HepG2 (cell line): ENCODE measurements around the gene ACOXL. TPM values are rescaled to one million over a fixed set of nuclear protein-coding genes. Genes with fewer than 3 reads are reported as not detected.

Source experiments
- ATAC-seq: fragments of 200-7000 bp; cut with Tn5 transposase; 3 replicates; pipeline ENCODE4 v1.9.1; 2020; ENCODE audit warnings: mild to moderate bottlenecking, moderate library complexity
- BruUV-seq: library from RNA; stranded (reverse); fragments of 400-500 nt; replicated peaks from 2 replicates; lab custom pipeline; 2021; lab: Mats Ljungman, UMichigan
- CTCF ChIA-PET: fragments of 300-600 bp; formaldehyde crosslinking; extraction: SDS; loops from one replicate; lab custom pipeline; 2021; ENCODE audit warnings: low total read pairs, inconsistent platforms, low intra/inter-chr PET ratio; lab: Yijun Ruan, JAX
- POLR2A ChIA-PET: fragments of 350-600 bp; sonication (Branson Sonifier 250); formaldehyde crosslinking; loops from one replicate; lab custom pipeline; 2020; ENCODE audit warnings: antibody characterized with exemption, inconsistent platforms; lab: Yijun Ruan, JAX
- DNase-seq: peaks from one replicate; pipeline ENCODE4 v3.0.0-alpha.2; 2015; ENCODE audit warnings: low spot score
- FAIRE-seq: peaks from 3 replicates; lab custom pipeline; 2011; peaks lifted over from hg19 to GRCh38; lab: Jason Lieb, UNC
- H2AFZ ChIP-seq: one replicate; pipeline ENCODE4 v1.6.1; 2011; ENCODE audit warnings: low read length, inconsistent platforms
- H3K27ac ChIP-seq: fragments of 300-600 bp; 3 replicates; pipeline ENCODE4 v1.8.0; 2011; ENCODE audit warnings: mixed run types, mild to moderate bottlenecking, mixed read lengths, low read length, inconsistent platforms; ENCODE audit not compliant: insufficient read depth; ENCODE audit errors: extremely low read length
- H3K27me3 ChIP-seq, 2 experiments: fragments of 200-600 bp in 1 of 2; 2 replicates in 1 of 2; 3 replicates in 1 of 2; pipeline versions ENCODE4 v1.6.0 to v1.8.0; 2011; ENCODE audit warnings: low read length in 2 of 2, mild to moderate bottlenecking in 2 of 2, moderate library complexity in 2 of 2, inconsistent platforms in 1 of 2; ENCODE audit not compliant: insufficient read depth in 2 of 2, control insufficient read depth in 1 of 2
- H3K36me3 ChIP-seq, 2 experiments: fragments of 200-600 bp in 1 of 2; replicated peaks in 1 of 2; 2 replicates in 1 of 2; 3 replicates in 1 of 2; pipeline versions ENCODE4 v1.5.1 to v1.8.0; 2011; ENCODE audit warnings: low read length in 2 of 2, inconsistent platforms in 1 of 2; ENCODE audit not compliant: insufficient read depth in 2 of 2, control insufficient read depth in 1 of 2
- H3K4me1 ChIP-seq: 2 replicates; pipeline ENCODE4 v1.5.1; 2012; ENCODE audit warnings: low read length, inconsistent platforms; ENCODE audit not compliant: insufficient read depth
- H3K4me2 ChIP-seq: 2 replicates; pipeline ENCODE4 v1.6.0; 2011; ENCODE audit warnings: low read depth, low read length, inconsistent platforms
- H3K4me3 ChIP-seq, 3 experiments: fragments of 200-600 bp in 1 of 3; sonication (generic), shearing (Covaris generic) in 1 of 3; replicated peaks in 1 of 3; 2 replicates each; pipeline ENCODE4 v1.5.1; 2011 to 2016; ENCODE audit warnings: low read length in 3 of 3, inconsistent platforms in 2 of 3, low read depth in 2 of 3, mild to moderate bottlenecking in 2 of 3, control low read depth in 1 of 3, mixed read lengths in 1 of 3; ENCODE audit not compliant: insufficient read depth in 1 of 3
- H3K79me2 ChIP-seq: one replicate; pipeline ENCODE4 v1.6.1; 2011; ENCODE audit warnings: low read length, inconsistent platforms; ENCODE audit not compliant: insufficient read depth
- H3K9ac ChIP-seq: 2 replicates; pipeline ENCODE4 v1.6.0; 2011; ENCODE audit warnings: mild to moderate bottlenecking, low read depth, low read length, inconsistent platforms; ENCODE audit not compliant: insufficient read depth
- H3K9me3 ChIP-seq: 2 replicates; pipeline ENCODE4 v1.5.1; 2012; ENCODE audit warnings: mild to moderate bottlenecking, low read length
- H4K20me1 ChIP-seq: 2 replicates; pipeline ENCODE4 v1.6.0; 2011; ENCODE audit warnings: inconsistent platforms, mild to moderate bottlenecking, low read length, moderate library complexity; ENCODE audit not compliant: insufficient read depth
- CHD2 ChIP-seq: IDR thresholded peaks from 2 replicates; pipeline ENCODE4 v1.6.1; 2011; ENCODE audit warnings: low read depth, low read length, improper control_type of control experiment
- ERF ChIP-seq: IDR thresholded peaks from 2 replicates; pipeline ENCODE4 v1.6.1; 2018; ENCODE audit warnings: missing biosample characterization, missing genetic modification reagents
- FLYWCH1 ChIP-seq: sonication (generic); formaldehyde crosslinking; IDR thresholded peaks from 2 replicates; pipeline ENCODE4 v1.8.1; 2023; ENCODE audit warnings: mild to moderate bottlenecking, missing genetic modification reagents
- HIVEP1 ChIP-seq: sonication (generic); formaldehyde crosslinking; IDR thresholded peaks from 2 replicates; pipeline ENCODE4 v1.4.0; 2020; ENCODE audit warnings: mild to moderate bottlenecking, missing genetic modification reagents
- HMG20B ChIP-seq: conservative IDR thresholded peaks from 2 replicates; pipeline ENCODE4 v1.6.1; 2016; ENCODE audit warnings: missing genetic modification reagents, missing compliant biosample characterization
- JUN ChIP-seq: sonication (generic); formaldehyde crosslinking; IDR thresholded peaks from 2 replicates; pipeline ENCODE4 v1.4.0; 2020; ENCODE audit warnings: mild to moderate bottlenecking, missing genetic modification reagents
- RXRA ChIP-seq: sonication (generic); formaldehyde crosslinking; IDR thresholded peaks from 2 replicates; pipeline ENCODE4 v1.5.1; 2020; ENCODE audit warnings: missing genetic modification reagents
- SMAD1 ChIP-seq: sonication (generic); formaldehyde crosslinking; IDR thresholded peaks from 2 replicates; pipeline ENCODE4 v1.4.0; 2020; ENCODE audit warnings: missing genetic modification reagents, low read depth, mild to moderate bottlenecking, borderline replicate concordance
- SNAPC5 ChIP-seq: sonication (generic); formaldehyde crosslinking; IDR thresholded peaks from 2 replicates; pipeline ENCODE4 v1.8.1; 2023; ENCODE audit warnings: mild to moderate bottlenecking, missing genetic modification reagents, borderline replicate concordance
- SSRP1 ChIP-seq: IDR thresholded peaks from 2 replicates; pipeline ENCODE4 v1.6.1; 2016; ENCODE audit warnings: control low read depth
- TEAD2 ChIP-seq: sonication (generic); formaldehyde crosslinking; IDR thresholded peaks from 2 replicates; pipeline ENCODE4 v1.9.0; 2021; ENCODE audit warnings: missing genetic modification reagents
- TEAD3 ChIP-seq: optimal IDR thresholded peaks from 2 replicates; pipeline ENCODE3; 2016; ENCODE audit warnings: borderline replicate concordance
- TOE1 ChIP-seq: sonication (generic); formaldehyde crosslinking; IDR thresholded peaks from 2 replicates; pipeline ENCODE4 v1.4.0; 2020; ENCODE audit warnings: mild to moderate bottlenecking, missing genetic modification reagents
- TRAFD1 ChIP-seq: sonication (generic); formaldehyde crosslinking; IDR thresholded peaks from 2 replicates; pipeline ENCODE4 v1.5.1; 2020; ENCODE audit warnings: missing genetic modification reagents, mild to moderate bottlenecking, borderline replicate concordance
- ZBTB1 ChIP-seq: sonication (generic); formaldehyde crosslinking; IDR thresholded peaks from 2 replicates; pipeline ENCODE4 v1.4.0; 2020; ENCODE audit warnings: missing genetic modification reagents, borderline replicate concordance
- ZBTB25 ChIP-seq: IDR thresholded peaks from 2 replicates; pipeline ENCODE4 v1.6.1; 2018; ENCODE audit warnings: missing genetic modification reagents
- ZNF136 ChIP-seq: sonication (generic); formaldehyde crosslinking; IDR thresholded peaks from 2 replicates; pipeline ENCODE4 v1.8.1; 2022; ENCODE audit warnings: low read depth, mild to moderate bottlenecking, moderate library complexity, missing genetic modification reagents
- ZNF335 ChIP-seq: sonication (generic); formaldehyde crosslinking; IDR thresholded peaks from 2 replicates; pipeline ENCODE4 v1.4.0; 2020; ENCODE audit warnings: missing genetic modification reagents
- ZNF703 ChIP-seq: sonication (generic); formaldehyde crosslinking; IDR thresholded peaks from 2 replicates; pipeline ENCODE4 v1.5.1; 2020; ENCODE audit warnings: missing genetic modification reagents, mild to moderate bottlenecking, moderate library complexity, borderline replicate concordance
- WGBS: methylation state at CpG from one replicate; pipeline ENCODE4 v1.1.6; 2017; ENCODE audit warnings: low lambda C conversion rate; 5-methylcytosine and 5-hydroxymethylcytosine counted together
- in situ Hi-C: cut with HindIII; loops from 2 replicates; pipeline ENCODE4 v1.10.0; 2017; ENCODE audit warnings: low pct_unique_long_range_greater_than_20kb; ENCODE audit not compliant: extremely low pct_ligation_motif_present
- intact Hi-C: fragments of 100-400 bp; cut with micrococcal nuclease; formaldehyde crosslinking; loops from one replicate; pipeline ENCODE4 v1.10.0; 2022; ENCODE audit not compliant: unreplicated experiment
- polyA plus RNA-seq, 8 experiments: library from polyadenylated mRNA; depleted of rRNA in 3 of 8; stranded (reverse) in 7 of 8; unstranded in 1 of 8; fragments of >200 nt; fragmentation: Illumina TruSeq in 4 of 8; extraction: Trizol in 4 of 8; gene quantifications; 2 replicates each; pipeline versions ENCODE4 v1.2.1 to v1.2.3, GENCODE V29; 2011 to 2016; ENCODE audit warnings: low read depth in 4 of 8, missing spikeins in 1 of 8, mixed read lengths in 1 of 8; ENCODE audit not compliant: insufficient read depth in 1 of 8
- total RNA-seq, 5 experiments: library from RNA; depleted of rRNA; stranded (reverse); fragments of >200 nt; fragmentation: Illumina TruSeq; extraction: Trizol; gene quantifications; 2 replicates each; pipeline ENCODE4 v1.2.3, GENCODE V29; 2016; ENCODE audit warnings: low read depth in 1 of 5

The ACOXL gene
- total and polyA plus RNA-seq, 2 of the 13 experiments (the other 11 are each of a cell fraction or from before 2014, with no cell fraction given) = not detected

GRCh38 chr2:110881908-110882307 is 149.5 kb downstream of the ACOXL start:
- no peak overlapping the region for H3K4me2 ChIP-seq
- no peaks in the 10 kb centered on the region for H3K4me1 ChIP-seq
- no peaks in the 10 kb centered on the region for H3K79me2 ChIP-seq
- TF ChIP-seq TEAD3 = no peak
- no peak for TF ChIP-seq TOE1 (CRISPR knock-in tag)
- WGBS = 76% methylated on average over 6 of the region's 6 CpGs
- no peak overlapping the region for H2AFZ ChIP-seq
- H3K27me3 ChIP-seq = 0 out of 5 replicates have a peak, but pooled peaks cover 0 to 4% of the 10 kb centered on the region in 2 experiments
- intact Hi-C loops = no loop called here
- CTCF ChIA-PET = no interaction called here
- H3K4me3 ChIP-seq = no peak overlapping the region
- H4K20me1 ChIP-seq = no peaks in the 10 kb centered on the region
- no peaks in the 10 kb centered on the region for H3K9me3 ChIP-seq
- no peak for FAIRE-seq
- no peak overlapping the region for H3K27ac ChIP-seq
- H3K36me3 ChIP-seq = no peaks in the 10 kb centered on the region
- in situ Hi-C loops = no loop called here
- no peak for ATAC-seq
- BruUV-seq = no TSS peak
- DNase-seq = no peak
- H3K9ac ChIP-seq = no peak overlapping the region
- POLR2A ChIA-PET = no interaction called here

- FAIRE-seq = no peak
- H3K4me2 ChIP-seq = no peak overlapping the region
- DNase-seq = no peak
- H2AFZ ChIP-seq = no peak overlapping the region
- no peak overlapping the region for H3K4me3 ChIP-seq
- H3K27me3 ChIP-seq = 0 out of 5 replicates have a peak, but pooled peaks cover 0 to 4% of the 10 kb centered on the region in 2 experiments
- ATAC-seq = no peak
- ChIA-PET CTCF (no interaction called here), POLR2A (no interaction called here)
- H3K79me2 ChIP-seq = no peaks in the 10 kb centered on the region
- WGBS = 6% methylated on average over 1 of the region's 1 CpG
- H3K4me1 ChIP-seq = no peaks in the 10 kb centered on the region
- BruUV-seq = no TSS peak
- in situ Hi-C loops (no loop called here), intact Hi-C loops (no loop called here)
- no peaks in the 10 kb centered on the region for H3K9me3 ChIP-seq
- no peaks in the 10 kb centered on the region for H3K36me3 ChIP-seq
- no peak overlapping the region for H3K9ac ChIP-seq
- H4K20me1 ChIP-seq = no peaks in the 10 kb centered on the region
- H3K27ac ChIP-seq = no peak overlapping the region
- TF ChIP-seq ZBTB1 (CRISPR knock-in tag) (no peak), ERF (CRISPR knock-in tag) (no peak), HMG20B (no peak), FLYWCH1 (no peak), JUN (CRISPR knock-in tag) (no peak), ZBTB25 (CRISPR knock-in tag) (no peak), ZNF335 (CRISPR knock-in tag) (no peak), CHD2 (no peak), SNAPC5 (CRISPR knock-in tag) (no peak), RXRA (CRISPR knock-in tag) (no peak), ZNF703 (CRISPR knock-in tag) (no peak), ZNF136 (CRISPR knock-in tag) (no peak), SSRP1 (no peak), TEAD2 (CRISPR knock-in tag) (no peak), SMAD1 (no peak), TRAFD1 (CRISPR knock-in tag) (no peak), HIVEP1 (CRISPR knock-in tag) (no peak)
Measured at GRCh38 chr2:110883406-110883805, 151.0 kb downstream of the ACOXL start.
